B cell (primary cell): Measurements from ENCODE around the gene S100A16. TPM values are rescaled to one million over a fixed set of nuclear protein-coding genes. Genes with fewer than 3 reads are reported as not detected.
A peak's percentile ranks its signal among the peaks of the same experiment; 100 is the strongest.

Source experiments
- ATAC-seq: fragments of 200-7000 bp; cut with Tn5 transposase; one replicate; pipeline ENCODE4 v1.10.0; 2021; ENCODE audit warnings: low read depth, mild to moderate bottlenecking, moderate number of reproducible peaks, moderate library complexity
- CTCF ChIA-PET: fragments of 350-600 bp; sonication (Branson Sonifier 250); formaldehyde crosslinking; loops from one replicate; lab custom pipeline; 2021; ENCODE audit warnings: antibody characterized with exemption, inconsistent platforms; lab: Charles Lee
- POLR2A ChIA-PET: fragments of 350-600 bp; sonication (Branson Sonifier 250); formaldehyde crosslinking; loops from one replicate; lab custom pipeline; 2021; ENCODE audit warnings: antibody characterized with exemption; lab: Charles Lee
- DNase-seq: peaks from one replicate; pipeline ENCODE4 v3.0.0; 2013
- H2AFZ ChIP-seq: 2 replicates; pipeline ENCODE4 v1.6.1; 2012; ENCODE audit warnings: mild to moderate bottlenecking, low read depth, low read length; ENCODE audit not compliant: insufficient read depth, poor library complexity, severe bottlenecking
- H3K27ac ChIP-seq, 2 donors: 1 replicate in 1 of 2; 2 replicates in 1 of 2; pipeline ENCODE4 v1.5.1; 2012 to 2013; ENCODE audit warnings: low read length in 2 of 2, mild to moderate bottlenecking in 2 of 2, moderate library complexity in 1 of 2
- H3K27me3 ChIP-seq, 4 experiments: fragments of 200-600 bp in 1 of 4; sonication (generic) in 1 of 4; replicated peaks in 1 of 4; 1 replicate in 2 of 4; 2 replicates in 2 of 4; pipeline versions ENCODE4 v1.6.1 to v1.7.0; 2013 to 2016; ENCODE audit warnings: low read length in 3 of 4, mild to moderate bottlenecking in 2 of 4, mixed read lengths in 1 of 4, moderate library complexity in 1 of 4; ENCODE audit not compliant: insufficient read depth in 4 of 4, control insufficient read depth in 3 of 4; ENCODE audit errors: control extremely low read depth in 1 of 4
- H3K36me3 ChIP-seq, 2 experiments: replicated peaks in 1 of 2; 1 replicate in 1 of 2; 2 replicates in 1 of 2; pipeline versions ENCODE4 v1.6.1 to v1.7.1; 2013; ENCODE audit warnings: low read length in 1 of 2; ENCODE audit not compliant: insufficient read depth in 2 of 2, control insufficient read depth in 1 of 2; ENCODE audit errors: control extremely low read depth in 1 of 2, extremely low read depth in 1 of 2
- H3K4me1 ChIP-seq, 2 donors: fragments of 200-600 bp in 1 of 2; sonication (generic) in 1 of 2; 1 replicate in 1 of 2; 2 replicates in 1 of 2; pipeline versions ENCODE4 v1.5.1 to v1.6.1; 2013 to 2017; ENCODE audit warnings: low read length in 2 of 2; ENCODE audit not compliant: control insufficient read depth in 2 of 2, insufficient read depth in 2 of 2
- H3K4me2 ChIP-seq: replicated peaks from 2 replicates; pipeline ENCODE3; 2012; ENCODE audit warnings: mild to moderate bottlenecking, low read depth, low read length; ENCODE audit not compliant: poor library complexity, severe bottlenecking
- H3K4me3 ChIP-seq, 5 experiments: fragments of 200-600 bp in 1 of 5; sonication (generic) in 1 of 5; 1 replicate in 3 of 5; 2 replicates in 2 of 5; pipeline versions ENCODE4 v1.5.1 to v1.7.0; 2011 to 2016; ENCODE audit warnings: low read length in 4 of 5, mild to moderate bottlenecking in 4 of 5, low read depth in 2 of 5, control low read depth in 1 of 5, moderate library complexity in 1 of 5; ENCODE audit not compliant: insufficient read depth in 1 of 5; ENCODE audit errors: control extremely low read depth in 1 of 5, extremely low read depth in 1 of 5
- H3K79me2 ChIP-seq: fragments of 200-600 bp; sonication (generic); one replicate; pipeline ENCODE4 v1.6.0; 2016; ENCODE audit warnings: low read length; ENCODE audit not compliant: control insufficient read depth, insufficient read depth
- H3K9ac ChIP-seq: fragments of 200-600 bp; sonication (generic); 2 replicates; pipeline ENCODE4 v1.6.1; 2017; ENCODE audit warnings: mild to moderate bottlenecking, low read length, moderate library complexity
- H3K9me3 ChIP-seq, 3 donors: one replicate each; pipeline versions ENCODE4 v1.6.1 to v1.7.1; 2013; ENCODE audit warnings: low read length in 2 of 3; ENCODE audit not compliant: control insufficient read depth in 2 of 3, insufficient read depth in 1 of 3; ENCODE audit errors: control extremely low read depth in 1 of 3
- H4K20me1 ChIP-seq: 2 replicates; pipeline ENCODE4 v1.6.0; 2012; ENCODE audit warnings: mild to moderate bottlenecking, low read length; ENCODE audit not compliant: insufficient read depth, control insufficient read depth, poor library complexity, severe bottlenecking
- H3K27ac Mint-ChIP-seq: one replicate; pipeline ENCODE4 v1.8.0; 2021; ENCODE audit warnings: mixed read lengths
- H3K27me3 Mint-ChIP-seq: one replicate; pipeline ENCODE4 v1.8.0; 2021; ENCODE audit warnings: mixed read lengths
- H3K4me1 Mint-ChIP-seq: one replicate; pipeline ENCODE4 v1.8.0; 2021; ENCODE audit warnings: mixed read lengths
- H3K4me3 Mint-ChIP-seq: one replicate; pipeline ENCODE4 v1.8.0; 2021; ENCODE audit warnings: mixed read lengths
- H3K9me3 Mint-ChIP-seq: one replicate; pipeline ENCODE4 v1.8.0; 2022; ENCODE audit warnings: mixed read lengths; ENCODE audit not compliant: insufficient read depth
- EZH2 ChIP-seq: IDR thresholded peaks from 2 replicates; pipeline ENCODE4 v1.6.1; 2012; ENCODE audit warnings: borderline replicate concordance, low read depth, mild to moderate bottlenecking, moderate library complexity, low read length; ENCODE audit not compliant: insufficient read depth, poor library complexity, severe bottlenecking
- WGBS: methylation state at CpG from one replicate; pipeline ENCODE4 v1.1.5; 2013; ENCODE audit warnings: missing lambda C conversion rate; ENCODE audit not compliant: insufficient coverage; 5-methylcytosine and 5-hydroxymethylcytosine counted together
- intact Hi-C: fragments of 100-400 bp; cut with micrococcal nuclease; formaldehyde crosslinking; loops from one replicate; pipeline ENCODE4 v1.10.0; 2022
- polyA plus RNA-seq: library from polyadenylated mRNA; depleted of rRNA; stranded (reverse); fragments of >200 nt; gene quantifications from 2 replicates; pipeline ENCODE4 v1.2.3, GENCODE V29; 2012
- total RNA-seq, 2 donors: library from RNA; stranded (reverse); fragments of 120-200 nt in 1 of 2; gene quantifications; 1 replicate in 1 of 2; 2 replicates in 1 of 2; pipeline versions ENCODE4 v1.2.3 to v1.2.4, GENCODE V29; 2013 to 2022
- TF ChIP-seq, protein P1 (sequence below): fragments of 200-600 bp; IDR thresholded peaks from one replicate; pipeline ENCODE4 v1.8.0; 2022; ENCODE audit warnings: antibody characterized with exemption, mild to moderate bottlenecking

The S100A16 gene
- total and polyA plus RNA-seq, 2 donors (not counting 1 experiment from before 2014, with no cell fraction given) = not detected

DNA sequence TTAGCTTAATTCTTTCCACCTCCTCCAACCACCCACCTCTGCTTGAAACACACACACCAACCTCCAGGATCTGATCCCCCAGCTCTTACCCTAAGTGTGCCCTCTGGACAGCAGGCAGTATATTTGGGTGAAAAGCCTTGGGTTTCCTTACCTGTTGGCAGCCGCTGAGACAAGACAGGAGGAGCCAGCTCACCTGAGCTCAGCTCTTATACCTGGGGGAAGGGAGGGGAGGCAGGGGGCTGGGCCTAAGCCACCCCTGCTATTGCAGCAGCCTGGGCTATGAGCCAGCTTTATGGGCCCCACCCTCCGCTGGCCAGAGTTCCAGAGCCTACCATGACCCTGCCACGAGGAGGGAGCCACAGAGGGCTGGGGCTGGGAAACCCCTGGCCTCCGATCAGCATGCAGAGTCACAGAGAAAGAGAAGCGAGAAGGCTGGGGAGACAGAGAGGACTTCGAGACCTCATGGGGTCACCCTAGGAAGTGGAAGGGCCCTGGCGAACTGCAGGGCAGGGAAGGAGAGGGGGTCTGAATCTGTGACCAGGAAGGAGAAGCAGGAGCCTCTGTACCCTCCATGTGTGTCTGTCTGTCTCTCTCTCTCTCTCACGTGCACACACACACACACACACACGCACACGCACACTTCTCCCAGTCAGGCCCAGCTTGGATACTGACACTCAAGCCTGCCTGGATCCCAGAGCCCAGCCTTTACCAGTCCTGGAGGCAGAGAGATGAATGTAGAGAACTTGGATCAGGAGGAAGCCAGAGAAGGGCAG lies 3.4 kb upstream of the S100A16 start, which contains the start of gene S100A14:
S100A14 (minus strand) TSS at position 182 of the 773 bp plus-strand sequence. CDS start 467 bp downstream, outside the sequence.
- Histone ChIP-seq H3K27me3 (no peaks in the 10 kb centered on the region), H3K36me3 (no peaks in the 10 kb centered on the region), H2AFZ (peak within 1 kb of the TSS; percentile 53), H3K4me1 (peaks cover 10% of the 10 kb centered on the region in 2 donors), H3K79me2 (no peaks in the 10 kb centered on the region), H3K9ac (no peak within 1 kb of the TSS), H3K9me3 (no peaks in the 10 kb centered on the region), H3K4me3 (no peak within 1 kb of the TSS), H3K27ac (no peak within 1 kb of the TSS), H4K20me1 (no peaks in the 10 kb centered on the region), H3K4me2 (no peak within 1 kb of the TSS)
- ChIA-PET CTCF (interaction anchor here (0.5 to 0.7 kb wide), 2 partner anchors 44 to 106 kb away, joined by 3 read pairs; no protein-coding TSS in a partner anchor), POLR2A (no interaction called here)
- DNase-seq (no peak), ATAC-seq (no peak)
- intact Hi-C loops = no loop called here
- H3K27me3 Mint-ChIP-seq = no peaks in the 10 kb centered on the region
- H3K9me3 Mint-ChIP-seq = no peaks in the 10 kb centered on the region
- TF ChIP-seq EZH2 = no peak
- TF ChIP-seq, protein P1, sequence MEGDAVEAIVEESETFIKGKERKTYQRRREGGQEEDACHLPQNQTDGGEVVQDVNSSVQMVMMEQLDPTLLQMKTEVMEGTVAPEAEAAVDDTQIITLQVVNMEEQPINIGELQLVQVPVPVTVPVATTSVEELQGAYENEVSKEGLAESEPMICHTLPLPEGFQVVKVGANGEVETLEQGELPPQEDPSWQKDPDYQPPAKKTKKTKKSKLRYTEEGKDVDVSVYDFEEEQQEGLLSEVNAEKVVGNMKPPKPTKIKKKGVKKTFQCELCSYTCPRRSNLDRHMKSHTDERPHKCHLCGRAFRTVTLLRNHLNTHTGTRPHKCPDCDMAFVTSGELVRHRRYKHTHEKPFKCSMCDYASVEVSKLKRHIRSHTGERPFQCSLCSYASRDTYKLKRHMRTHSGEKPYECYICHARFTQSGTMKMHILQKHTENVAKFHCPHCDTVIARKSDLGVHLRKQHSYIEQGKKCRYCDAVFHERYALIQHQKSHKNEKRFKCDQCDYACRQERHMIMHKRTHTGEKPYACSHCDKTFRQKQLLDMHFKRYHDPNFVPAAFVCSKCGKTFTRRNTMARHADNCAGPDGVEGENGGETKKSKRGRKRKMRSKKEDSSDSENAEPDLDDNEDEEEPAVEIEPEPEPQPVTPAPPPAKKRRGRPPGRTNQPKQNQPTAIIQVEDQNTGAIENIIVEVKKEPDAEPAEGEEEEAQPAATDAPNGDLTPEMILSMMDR = no peak
- no peak within 1 kb of the TSS for H3K27ac Mint-ChIP-seq
- 87% methylated on average over 6 of the region's 10 CpGs for WGBS
- H3K4me3 Mint-ChIP-seq = no peak within 1 kb of the TSS
- no peaks in the 10 kb centered on the region for H3K4me1 Mint-ChIP-seq

- no peak overlapping the region for H3K4me3 ChIP-seq
These were observed 2.5 kb upstream of the S100A16 start for GRCh38 chr1:153615406-153615805.

More at GRCh38 chr1:153615406-153615805, 2.5 kb upstream of the S100A16 start:
- Mint-ChIP-seq H3K9me3 (no peaks in the 10 kb centered on the region), H3K4me1 (no peaks in the 10 kb centered on the region), H3K27ac (no peak overlapping the region), H3K4me3 (no peak overlapping the region), H3K27me3 (no peaks in the 10 kb centered on the region)
- ATAC-seq (no peak), DNase-seq (no peak)
- H4K20me1 ChIP-seq = no peaks in the 10 kb centered on the region
- CTCF ChIA-PET = interaction anchor here (1.0 to 1.3 kb wide), 2 partner anchors 11 to 47 kb away, joined by 3 read pairs; no protein-coding TSS in a partner anchor
- no peak overlapping the region for H2AFZ ChIP-seq
- intact Hi-C loops = no loop called here
- no peak overlapping the region for H3K27ac ChIP-seq
- TF ChIP-seq, protein P1 = no peak
- no peak for TF ChIP-seq EZH2
- H3K4me2 ChIP-seq = no peak overlapping the region
- no peaks in the 10 kb centered on the region for H3K27me3 ChIP-seq
- no CpG with 5 or more reads among the region's 2 CpGs for WGBS
- POLR2A ChIA-PET = no interaction called here
- peaks cover 10% of the 10 kb centered on the region in 2 donors for H3K4me1 ChIP-seq
- H3K79me2 ChIP-seq = no peaks in the 10 kb centered on the region
- H3K9me3 ChIP-seq = no peaks in the 10 kb centered on the region
- no peaks in the 10 kb centered on the region for H3K36me3 ChIP-seq
- H3K9ac ChIP-seq = no peak overlapping the region
